Loucy (cell line): ENCODE results near the gene ADAT3.

ENCODE experiments used
- CTCF ChIP-seq: fragments of 200-600 bp; sonication (generic); conservative IDR thresholded peaks from 2 replicates; pipeline ENCODE4 v1.5.1; 2014; ENCODE audit warnings: mild to moderate bottlenecking, antibody characterized with exemption, low read length
- EZH2phosphoT487 ChIP-seq: fragments of 200-600 bp; IDR thresholded peaks from 2 replicates; pipeline ENCODE4 v1.6.1; 2018; ENCODE audit warnings: antibody characterized with exemption, mild to moderate bottlenecking, moderate library complexity, borderline replicate concordance

GRCh38 chr19:1956122-1956494, 50.9 kb downstream of the ADAT3 start:
- no peak for TF ChIP-seq CTCF
- TF ChIP-seq EZH2phosphoT487 = no peak
